Fibroblast of pulmonary artery (primary cell): Measurements from ENCODE around the gene RSRC1.

Experiments used
- DNase-seq: peaks from one replicate; pipeline ENCODE4 v3.0.0-alpha.2; 2010; ENCODE audit warnings: low read depth
- H3K4me3 ChIP-seq: replicated peaks from 2 replicates; pipeline ENCODE4 v1.5.1; 2011; ENCODE audit warnings: low read depth, mild to moderate bottlenecking, control low read depth, low read length, moderate library complexity
- CTCF ChIP-seq: IDR thresholded peaks from 2 replicates; pipeline ENCODE4 v1.5.1; 2011; ENCODE audit warnings: mild to moderate bottlenecking, control low read depth, low read length, inconsistent platforms; ENCODE audit errors: missing control alignments

RSRC1 gene

GRCh38 chr3:158278187-158278586, 168.3 kb downstream of the RSRC1 start:
- no peak overlapping the region for H3K4me3 ChIP-seq
- TF ChIP-seq CTCF, result no peak
- no peak for DNase-seq

GRCh38 chr3:158279609-158280008, 169.7 kb downstream of the RSRC1 start:
- TF ChIP-seq CTCF, result no peak
- no peak overlapping the region for H3K4me3 ChIP-seq
- no peak for DNase-seq

DNA sequence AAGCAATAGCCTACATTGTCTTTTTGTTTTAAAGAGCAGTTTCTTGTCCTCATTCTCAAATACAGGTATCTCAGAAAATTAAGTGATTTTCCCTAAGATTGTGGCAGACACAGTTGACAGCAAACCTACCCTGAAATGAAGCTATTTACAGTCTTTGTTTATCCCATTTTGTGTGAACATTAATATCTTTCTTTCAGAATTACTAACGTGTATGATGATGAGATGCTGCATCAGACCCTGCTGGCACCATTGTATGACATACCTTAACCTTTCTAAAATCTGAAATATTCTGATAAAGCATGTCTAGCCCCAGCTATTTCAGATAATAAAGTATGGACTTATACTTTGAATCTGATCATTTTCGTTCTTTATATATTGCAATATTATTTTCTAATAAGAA, 185.9 kb downstream of the RSRC1 start:
- TF ChIP-seq CTCF, result no peak
- no peak overlapping the region for H3K4me3 ChIP-seq
- DNase-seq, result no peak

- TF ChIP-seq CTCF, result no peak
- H3K4me3 ChIP-seq, result no peak overlapping the region
- no peak for DNase-seq
These were observed 188.1 kb downstream of the RSRC1 start for GRCh38 chr3:158297940-158298339.

GRCh38 chr3:158308236-158308928, 198.5 kb downstream of the RSRC1 start:
- no peak for TF ChIP-seq CTCF
- H3K4me3 ChIP-seq, result no peak overlapping the region
- no peak for DNase-seq

DNA sequence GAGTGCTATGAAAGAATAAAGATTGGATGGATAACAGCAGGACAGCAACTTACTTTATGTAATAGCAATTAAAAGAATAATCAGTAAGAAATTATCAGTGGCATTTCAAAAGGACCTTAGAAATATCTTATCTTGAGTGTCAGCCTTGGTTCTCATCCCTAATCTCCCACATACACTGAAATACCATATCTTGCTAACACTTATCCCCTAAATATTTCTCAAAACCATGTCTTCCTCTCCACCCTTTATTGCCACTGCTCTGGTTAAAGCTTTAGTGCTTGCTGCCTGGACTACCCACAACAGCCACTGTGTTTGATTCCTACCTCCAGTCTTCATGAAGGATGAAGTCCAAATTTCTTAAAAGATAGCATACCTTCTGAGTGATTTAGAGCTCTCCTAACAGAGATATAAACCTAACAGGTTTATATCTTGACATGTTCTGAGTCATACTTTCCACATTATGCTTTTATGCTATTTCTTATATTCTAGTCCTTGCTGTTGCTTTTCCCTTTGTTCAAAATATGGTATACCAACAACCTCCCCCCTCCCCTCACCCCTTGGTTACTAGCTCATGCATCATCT, 202.8 kb downstream of the RSRC1 start:
- no peak for DNase-seq
- H3K4me3 ChIP-seq, result no peak overlapping the region
- no peak for TF ChIP-seq CTCF

DNA sequence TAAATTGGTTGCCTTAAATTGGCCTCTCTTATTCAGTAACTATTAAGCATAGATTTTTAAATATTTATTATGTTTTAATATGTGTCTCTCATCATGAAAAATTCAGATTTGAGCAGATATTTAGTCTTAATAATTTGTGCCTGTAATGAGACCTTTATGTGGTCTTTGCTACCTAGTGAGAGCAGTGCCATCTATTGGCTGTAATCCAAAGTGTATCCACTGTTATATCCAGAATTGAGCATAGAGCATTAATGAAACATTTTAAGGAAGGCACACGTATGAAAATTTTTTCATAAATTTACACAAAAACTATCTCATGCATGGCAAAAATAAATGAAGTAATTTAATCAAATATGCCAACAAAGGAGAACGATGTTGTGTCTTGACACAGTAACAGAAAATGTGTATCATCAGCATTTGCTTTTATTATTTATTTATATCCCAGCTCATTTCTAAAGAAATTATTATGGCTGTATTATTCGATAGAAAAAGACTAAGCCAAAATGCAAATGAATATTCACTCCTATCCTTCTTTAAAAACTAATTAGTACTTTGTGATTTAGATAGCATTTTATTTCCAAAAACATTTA, 203.5 kb downstream of the RSRC1 start:
- peak; percentile 55 for DNase-seq
- H3K4me3 ChIP-seq, result no peak overlapping the region
- peak; percentile 40 for TF ChIP-seq CTCF
